HPDE6-E6E7 (cell line): Measurements from ENCODE around the gene LRRC8B.
A peak's percentile ranks its signal among the peaks of the same experiment; 100 is the strongest.

Experiments used
- DNase-seq: peaks from one replicate; pipeline ENCODE4 v3.0.0; 2011; ENCODE audit warnings: missing footprints; ENCODE audit errors: extremely low spot score

The LRRC8B gene

GRCh38 chr1:89633248-89633799 lies 108.7 kb downstream of the LRRC8B start:
- DNase-seq: peak; percentile 28

DNA sequence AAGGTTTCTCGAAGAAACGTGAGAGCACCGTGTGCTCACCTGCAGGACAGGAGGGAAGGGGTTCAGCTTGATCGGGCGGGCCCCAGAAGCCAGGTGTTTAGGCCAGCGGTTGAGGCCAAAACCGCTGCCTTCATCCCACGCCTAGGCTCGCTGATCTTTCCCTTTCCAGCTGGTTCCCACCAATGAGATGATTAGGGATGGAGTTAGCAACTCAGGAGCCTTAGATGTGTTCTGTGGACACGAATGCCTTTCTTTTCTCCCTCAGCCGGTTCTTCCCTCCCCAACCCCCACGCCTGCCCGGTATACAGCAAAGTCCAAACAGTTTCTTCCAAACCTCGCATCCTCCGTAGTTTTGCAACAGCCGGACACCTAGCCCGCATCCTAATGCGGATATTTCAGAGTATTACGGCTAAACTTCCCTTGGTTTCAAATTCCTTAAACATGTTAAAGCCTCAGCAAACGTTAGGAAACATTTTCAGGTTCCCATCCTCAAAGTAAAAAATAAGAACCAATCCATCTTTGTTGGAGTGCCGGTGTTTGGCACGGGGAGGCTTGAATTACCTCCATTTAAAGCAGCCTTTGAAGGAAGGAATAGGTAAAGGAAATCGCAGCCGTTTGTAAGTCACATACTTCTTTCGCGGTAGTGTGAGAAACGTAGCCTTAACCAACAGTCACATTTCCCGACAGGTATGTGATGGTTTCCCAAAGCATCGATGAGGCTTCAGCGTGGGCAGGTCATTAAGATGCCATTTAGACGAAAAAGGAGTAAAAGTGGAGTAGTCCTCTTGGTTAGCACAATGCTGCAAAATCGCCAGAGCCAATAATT lies 109.4 kb downstream of the LRRC8B start:
- DNase-seq: peak; percentile 17

DNA sequence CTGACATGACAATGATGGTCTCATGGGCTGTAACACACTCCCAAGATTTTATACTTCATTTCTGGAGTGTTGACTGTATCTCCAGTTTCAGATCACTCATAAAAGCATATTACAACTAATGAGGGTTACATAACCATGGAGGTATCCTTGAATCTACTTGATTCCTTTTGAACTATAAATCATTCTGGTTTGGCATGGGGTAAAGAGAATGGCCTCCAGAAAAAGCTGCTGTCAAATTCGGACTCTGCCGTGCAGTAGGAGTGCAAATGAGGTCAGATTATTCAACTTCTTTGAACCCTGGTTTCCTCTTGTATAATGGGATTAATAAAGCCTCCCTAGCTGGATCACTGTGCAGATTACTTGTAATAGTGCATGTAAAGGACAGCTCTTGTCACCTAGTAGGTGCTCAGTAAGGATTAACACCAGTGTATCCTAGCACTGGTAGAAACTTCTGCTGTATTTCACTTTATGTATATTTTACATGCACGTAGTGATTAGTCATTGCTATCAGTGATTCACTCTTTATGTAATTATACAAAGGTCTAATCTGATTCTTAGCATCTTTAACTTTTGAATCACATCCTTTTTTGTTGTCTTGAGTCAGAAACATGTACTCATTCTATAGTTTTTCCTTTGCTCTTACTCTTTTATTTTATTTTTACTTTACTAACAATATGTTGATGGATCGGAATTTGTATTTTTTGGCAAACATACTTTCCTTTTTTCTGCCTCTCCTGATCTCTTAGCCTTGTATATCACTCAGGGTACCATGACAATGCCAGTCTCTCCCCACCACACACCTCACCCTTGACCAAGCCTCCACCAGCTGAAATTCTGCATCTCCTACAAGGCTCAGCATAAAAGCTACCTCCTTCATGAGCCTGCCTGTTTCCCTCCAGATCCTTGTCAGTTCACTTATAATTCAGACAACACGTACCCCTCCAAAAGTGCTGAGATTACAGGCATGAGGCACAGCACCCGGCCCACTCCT lies 111.5 kb downstream of the LRRC8B start:
- DNase-seq: peak; percentile 29

- DNase-seq: no peak
Observed at GRCh38 chr1:89637496-89637895, 112.9 kb downstream of the LRRC8B start.

DNA sequence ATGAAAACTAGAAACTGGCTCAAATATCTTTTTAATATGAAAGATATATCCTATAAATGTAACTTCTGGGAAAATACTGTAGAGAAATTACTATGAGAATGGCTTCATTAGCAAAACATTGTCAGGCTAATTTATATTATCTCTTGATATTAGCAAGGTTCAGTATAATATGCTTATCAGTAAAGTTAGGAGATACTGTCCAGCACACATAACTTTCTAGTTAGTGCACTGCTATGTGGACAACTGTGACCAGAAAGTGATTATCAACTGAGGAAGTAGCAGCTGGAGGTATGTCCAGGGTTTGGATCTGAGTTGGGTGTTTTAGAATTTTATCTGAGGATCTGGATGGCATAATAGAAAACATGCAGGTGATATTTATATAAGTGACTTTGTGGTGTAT lies 115.8 kb downstream of the LRRC8B start:
- no peak for DNase-seq

DNA sequence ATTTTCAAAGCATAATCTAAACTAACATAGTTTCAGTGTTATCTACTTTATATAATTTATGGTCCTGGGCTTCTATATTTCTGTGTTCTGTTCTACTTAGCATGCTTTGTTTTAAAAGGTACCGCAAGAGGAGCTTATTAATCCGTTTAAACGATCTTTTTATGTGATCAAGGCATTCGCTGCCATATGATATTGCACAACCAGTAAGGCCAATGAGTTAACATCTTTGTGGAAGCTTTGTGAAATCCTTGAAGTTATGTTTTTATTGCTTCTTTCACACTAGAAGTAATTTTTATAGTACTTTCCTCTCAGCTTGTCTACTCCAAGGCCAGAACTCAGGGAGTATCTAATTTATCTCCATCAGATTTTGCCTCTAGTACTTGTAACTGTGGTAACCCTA lies 117.2 kb downstream of the LRRC8B start:
- DNase-seq: no peak

- DNase-seq: no peak
Observed at GRCh38 chr1:89643577-89643976, 118.9 kb downstream of the LRRC8B start.

- no peak for DNase-seq
Observed at GRCh38 chr1:89644119-89644814, 119.6 kb downstream of the LRRC8B start.

GRCh38 chr1:89646259-89646658 lies 121.6 kb downstream of the LRRC8B start:
- DNase-seq: no peak
